SK-N-SH (cell line): ENCODE measurements around the gene NBDY.

Experiments used
- EZH2phosphoT487 ChIP-seq: fragments of 200-600 bp; sonication (generic); IDR thresholded peaks from 2 replicates; pipeline ENCODE4 v1.6.1; 2017; ENCODE audit warnings: low read depth, mixed run types, mild to moderate bottlenecking, antibody characterized with exemption, moderate library complexity, borderline replicate concordance
- TF ChIP-seq, protein P1 (sequence below): fragments of 200-600 bp; sonication (generic); IDR thresholded peaks from 2 replicates; pipeline ENCODE4 v1.6.1; 2017; ENCODE audit warnings: antibody characterized with exemption, mild to moderate bottlenecking, moderate library complexity

DNA sequence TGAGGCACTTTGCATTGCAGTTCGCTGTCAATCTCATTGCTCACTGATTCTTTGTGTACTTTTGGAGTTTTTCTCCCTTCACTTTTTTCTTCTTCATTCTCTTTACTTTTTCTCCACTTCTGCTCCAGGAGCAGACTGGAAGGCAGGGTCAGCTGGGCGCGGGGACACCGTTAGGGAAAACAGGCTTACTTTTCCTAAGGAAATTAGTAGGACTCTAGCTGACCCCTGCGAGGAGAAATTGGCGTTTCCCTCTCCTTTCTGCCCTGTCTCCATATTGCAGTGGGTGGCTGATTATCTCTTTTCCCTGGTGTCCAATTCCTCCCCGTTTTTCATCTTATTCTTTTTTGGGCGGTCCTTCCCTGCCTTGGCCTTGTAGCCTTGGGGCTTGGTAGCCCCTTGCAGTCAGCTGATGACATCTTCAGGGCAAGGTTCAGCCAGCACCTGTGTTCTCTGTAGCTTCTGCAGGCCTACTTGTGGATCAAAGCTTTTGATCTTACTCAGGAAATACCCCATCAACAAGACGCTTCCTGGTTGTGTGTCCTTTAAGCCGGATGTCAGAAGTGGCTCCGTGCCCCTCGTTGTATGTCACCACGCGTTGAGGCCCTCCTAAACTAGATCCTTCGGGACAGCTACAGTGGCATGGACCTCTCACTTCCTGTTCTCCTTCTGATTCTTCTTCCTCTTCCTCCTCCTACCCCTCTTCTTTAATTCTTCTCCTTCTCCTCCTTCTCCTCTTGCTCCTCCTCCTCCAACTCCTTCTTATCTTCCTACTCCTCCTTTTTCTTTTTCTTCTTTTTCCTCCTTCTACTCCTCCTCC lies 36.1 kb downstream of the NBDY start:
- TF ChIP-seq, protein P1, sequence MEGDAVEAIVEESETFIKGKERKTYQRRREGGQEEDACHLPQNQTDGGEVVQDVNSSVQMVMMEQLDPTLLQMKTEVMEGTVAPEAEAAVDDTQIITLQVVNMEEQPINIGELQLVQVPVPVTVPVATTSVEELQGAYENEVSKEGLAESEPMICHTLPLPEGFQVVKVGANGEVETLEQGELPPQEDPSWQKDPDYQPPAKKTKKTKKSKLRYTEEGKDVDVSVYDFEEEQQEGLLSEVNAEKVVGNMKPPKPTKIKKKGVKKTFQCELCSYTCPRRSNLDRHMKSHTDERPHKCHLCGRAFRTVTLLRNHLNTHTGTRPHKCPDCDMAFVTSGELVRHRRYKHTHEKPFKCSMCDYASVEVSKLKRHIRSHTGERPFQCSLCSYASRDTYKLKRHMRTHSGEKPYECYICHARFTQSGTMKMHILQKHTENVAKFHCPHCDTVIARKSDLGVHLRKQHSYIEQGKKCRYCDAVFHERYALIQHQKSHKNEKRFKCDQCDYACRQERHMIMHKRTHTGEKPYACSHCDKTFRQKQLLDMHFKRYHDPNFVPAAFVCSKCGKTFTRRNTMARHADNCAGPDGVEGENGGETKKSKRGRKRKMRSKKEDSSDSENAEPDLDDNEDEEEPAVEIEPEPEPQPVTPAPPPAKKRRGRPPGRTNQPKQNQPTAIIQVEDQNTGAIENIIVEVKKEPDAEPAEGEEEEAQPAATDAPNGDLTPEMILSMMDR, result no peak
- no peak for TF ChIP-seq EZH2phosphoT487
